G401.6 (cell line): ENCODE measurements around the gene DRC7.
A peak's percentile ranks its signal among the peaks of the same experiment; 100 is the strongest.
"Not testable (repeated sequence)": the region's sequence is repeated elsewhere in the genome, so short reads cannot be mapped to it uniquely, and the experiment has no call there.

Experiments used
- FAIRE-seq: peaks from 2 replicates; lab custom pipeline; 2012; peaks lifted over from hg19 to GRCh38; lab: Jason Lieb, UNC

Gene DRC7

DNA sequence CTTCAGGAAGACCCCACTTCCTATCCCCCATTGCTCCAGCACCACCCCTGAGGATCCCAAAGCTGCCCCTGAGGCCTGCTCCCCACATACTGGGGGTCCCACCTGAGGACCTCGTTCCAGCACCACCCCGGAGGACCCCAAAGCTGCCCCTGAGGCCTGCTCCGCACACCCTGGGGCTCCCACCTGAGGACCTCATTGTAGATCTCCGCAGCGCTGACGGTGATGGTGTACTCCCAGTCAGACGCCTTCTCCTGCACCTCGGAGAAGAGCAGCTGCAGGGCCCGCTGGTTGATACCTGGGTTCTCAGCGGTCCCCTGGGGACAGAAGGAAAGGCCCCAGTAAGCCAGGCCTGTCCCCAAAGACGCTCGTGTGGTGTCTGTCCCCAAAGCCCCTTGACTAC is 67.4 kb downstream of the DRC7 start:
- no peak for FAIRE-seq

DNA sequence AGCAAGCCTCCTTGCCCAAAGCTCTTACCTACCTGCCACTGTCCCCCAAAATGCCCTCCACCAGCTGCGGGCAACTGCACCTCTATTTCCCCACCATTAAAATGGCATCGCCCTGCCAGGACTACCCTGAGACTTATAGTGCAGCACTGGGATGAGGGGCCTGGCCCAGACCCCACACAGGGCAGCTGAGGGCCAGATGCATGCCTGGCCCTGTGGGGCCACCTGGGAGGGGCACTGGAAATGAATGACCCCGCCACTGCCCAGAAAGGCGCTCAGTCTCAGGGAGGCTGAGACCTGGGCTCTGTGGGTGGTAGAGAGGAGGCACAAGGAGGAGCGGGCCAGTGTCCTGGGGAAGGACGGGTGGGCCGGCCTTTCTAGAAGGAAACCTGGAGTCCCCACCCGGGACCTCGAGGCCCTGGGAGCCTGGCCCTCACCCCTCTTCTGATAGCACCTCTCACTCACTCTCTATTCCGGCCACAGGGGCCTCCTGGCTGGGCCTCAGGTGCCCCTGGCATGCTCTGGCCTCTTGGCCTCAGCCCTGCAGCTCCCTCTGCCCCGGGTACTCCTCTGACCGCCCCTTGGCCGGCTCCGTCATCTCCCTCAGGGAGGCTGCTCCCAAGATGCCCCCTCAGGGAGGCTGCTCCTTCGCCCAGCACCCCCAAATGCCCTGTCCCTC is 67.9 kb downstream of the DRC7 start:
- no peak for FAIRE-seq

DNA sequence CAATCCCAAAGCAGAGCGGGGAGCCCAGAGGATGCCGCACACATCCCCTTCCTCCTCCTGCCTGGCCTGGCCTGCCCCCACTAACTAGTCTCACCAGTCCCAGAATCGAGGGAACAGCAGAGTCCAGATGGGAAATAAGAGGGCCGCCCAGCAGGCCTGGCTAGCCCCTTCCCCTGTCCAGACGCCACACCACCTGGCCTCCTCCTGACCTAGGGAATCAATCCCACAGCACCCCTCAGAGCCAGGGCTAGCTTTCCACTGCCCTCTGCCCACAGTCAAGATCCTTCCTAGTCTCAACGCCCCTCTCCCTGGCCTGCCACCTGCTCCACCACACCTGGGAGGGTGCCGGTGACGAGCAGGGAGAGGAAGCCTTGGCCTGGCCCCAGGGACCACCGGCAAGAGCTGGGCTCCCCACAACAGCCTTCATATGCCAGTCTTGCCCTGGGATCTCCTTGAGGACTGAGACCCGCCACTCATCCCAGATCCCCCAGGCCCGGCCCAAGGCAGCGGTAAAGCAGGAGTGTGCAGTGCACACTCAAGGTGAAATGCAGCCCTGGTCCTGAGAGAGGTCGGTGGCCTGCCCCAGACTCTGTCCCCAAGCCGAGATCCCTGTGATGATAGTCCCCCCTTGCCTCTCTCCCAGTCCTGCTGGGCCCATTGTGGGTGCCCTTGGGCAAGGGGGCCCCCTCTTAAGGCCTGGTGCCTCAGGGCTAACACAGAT is 68.8 kb downstream of the DRC7 start:
- FAIRE-seq: no peak

DNA sequence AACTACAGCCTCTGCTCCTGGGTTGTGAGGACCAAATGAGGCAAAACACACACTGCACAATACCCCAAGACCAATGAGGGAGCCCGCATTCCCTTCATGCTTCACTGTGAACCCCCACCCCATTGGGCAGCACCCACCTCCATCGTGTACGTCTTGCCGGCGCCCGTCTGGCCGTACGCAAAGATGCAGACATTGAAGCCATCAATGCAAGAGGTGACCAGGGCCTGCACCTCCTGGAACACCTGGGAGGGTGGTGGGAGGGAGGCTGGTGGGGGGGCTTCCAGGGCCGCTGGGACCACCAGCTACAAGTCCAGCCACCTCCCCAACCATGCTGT is 69.4 kb downstream of the DRC7 start:
- FAIRE-seq: no peak

DNA sequence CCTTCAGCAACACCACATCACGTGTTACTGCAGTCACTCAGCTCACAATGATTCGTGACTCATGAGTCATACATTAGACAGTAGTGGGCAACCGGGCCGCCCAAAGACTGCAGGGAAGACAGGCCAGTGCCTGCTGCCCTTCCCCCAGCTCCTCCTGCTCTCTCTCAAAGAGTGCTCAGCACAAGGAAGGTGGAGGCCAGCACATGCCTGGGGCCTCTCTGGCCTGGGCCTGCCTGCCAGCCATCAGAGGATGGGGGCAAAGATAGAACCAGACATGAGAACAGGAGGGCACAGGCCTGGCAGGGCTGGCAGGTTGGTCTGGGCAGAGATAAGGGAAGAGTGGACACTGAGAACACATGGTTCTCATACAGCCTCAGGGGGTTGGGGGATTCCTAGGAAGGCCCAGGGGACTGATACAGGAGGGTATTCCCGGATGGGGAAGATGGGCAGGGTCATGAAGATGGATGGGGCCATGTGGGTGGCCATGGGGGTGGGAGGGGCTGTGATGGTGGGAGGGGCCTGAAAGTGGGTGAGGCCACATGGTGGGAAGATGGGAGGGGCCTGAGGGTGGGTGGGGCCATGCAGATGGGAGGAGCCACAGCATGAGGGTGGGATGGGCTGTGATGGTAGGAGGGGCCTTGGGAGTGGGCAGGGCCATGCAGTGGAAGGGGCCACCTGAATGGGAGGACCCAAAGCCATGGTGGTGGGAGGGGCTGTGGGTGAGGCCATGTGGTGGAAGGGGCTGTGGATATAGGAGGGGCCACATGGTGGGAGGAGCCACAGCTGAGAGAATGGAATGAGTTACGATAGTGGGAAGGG is 69.9 kb downstream of the DRC7 start:
- FAIRE-seq: peak; percentile 79

DNA sequence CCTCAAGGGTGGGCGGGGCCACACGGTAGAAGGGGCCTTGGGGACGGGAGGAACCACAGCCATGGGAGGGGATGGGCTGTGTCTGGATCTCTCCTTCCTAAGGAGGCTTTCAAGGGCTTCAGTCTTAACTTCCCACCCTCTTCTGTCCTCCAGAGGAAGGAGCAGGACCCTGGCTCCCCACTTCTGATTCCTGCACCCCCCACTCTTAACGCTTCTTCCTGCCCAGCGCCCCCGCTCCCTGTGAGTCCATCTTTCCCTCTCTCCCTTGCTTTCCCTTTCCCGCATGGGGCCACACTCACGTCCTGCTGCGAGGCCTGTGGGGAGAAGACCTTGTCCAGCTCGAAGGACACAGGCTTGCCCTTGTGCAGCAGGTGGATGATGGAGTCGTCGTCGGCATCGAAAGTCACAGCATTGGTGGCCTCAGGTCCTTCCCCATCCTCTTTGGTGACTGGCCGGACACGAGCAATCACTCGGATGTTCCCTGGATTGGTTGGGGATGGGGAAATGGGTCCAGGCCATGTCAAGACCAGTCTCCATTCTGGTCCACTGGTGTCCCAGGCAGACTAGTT is 70.6 kb downstream of the DRC7 start:
- no peak for FAIRE-seq

DNA sequence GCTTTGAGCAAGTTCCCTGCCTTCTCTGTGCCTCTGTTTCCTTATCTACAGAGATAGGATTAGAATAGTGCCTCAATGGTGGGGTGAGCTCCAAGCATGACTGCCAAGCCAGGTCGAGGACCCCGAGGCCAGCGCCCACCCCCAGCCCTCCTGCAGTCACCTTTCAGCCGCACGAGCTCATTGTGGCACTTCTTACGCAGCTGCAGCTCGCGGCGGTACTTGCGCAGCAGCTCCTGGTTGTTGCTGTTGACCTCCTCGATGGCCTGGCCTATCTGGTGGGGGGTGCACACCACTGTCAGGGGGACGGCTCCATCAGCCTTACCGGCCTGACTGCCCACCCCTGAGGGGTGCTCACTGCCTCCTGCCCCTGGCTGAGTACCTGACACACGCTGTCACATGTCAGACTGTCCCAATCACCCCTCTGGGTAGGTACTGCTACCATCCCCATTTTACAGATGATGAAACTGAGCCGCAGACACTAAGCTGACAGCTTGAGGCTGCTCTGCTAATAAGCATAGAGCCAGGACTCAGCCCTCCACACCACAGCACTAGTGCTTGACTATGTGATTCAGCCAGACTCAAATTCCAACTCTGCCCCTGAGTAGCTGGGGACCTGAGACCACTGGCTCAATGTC is 72.2 kb downstream of the DRC7 start:
- no peak for FAIRE-seq

DNA sequence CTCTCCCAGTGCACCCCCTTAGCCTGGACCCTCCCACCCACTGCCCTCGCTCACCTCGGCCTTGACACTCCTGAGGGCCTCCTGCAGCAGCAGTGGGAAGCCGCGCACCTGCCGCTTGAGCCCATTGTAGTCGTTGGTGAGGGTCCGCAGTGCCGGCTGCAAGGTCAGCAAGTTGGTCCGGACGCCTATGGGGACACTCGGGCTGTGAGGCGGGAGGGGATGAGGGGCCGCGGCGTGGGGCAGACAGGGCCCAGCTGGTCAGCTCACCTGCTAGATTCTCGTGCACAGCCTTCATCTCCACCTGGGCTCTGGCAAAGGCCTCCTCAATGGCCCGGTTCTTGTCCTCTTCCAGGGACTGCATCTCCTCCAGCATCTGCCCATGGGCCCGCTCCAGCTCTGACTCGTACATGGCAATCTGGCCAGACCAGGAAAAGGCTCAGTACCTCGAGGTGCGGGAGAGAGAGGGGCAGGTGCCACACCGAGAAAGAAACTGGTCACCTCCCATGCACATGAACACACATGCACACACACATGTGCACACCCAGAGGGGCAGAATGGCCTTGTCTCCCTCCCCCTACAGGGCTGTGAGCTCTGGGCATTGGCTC is 75.0 kb downstream of the DRC7 start:
- FAIRE-seq: no peak

DNA sequence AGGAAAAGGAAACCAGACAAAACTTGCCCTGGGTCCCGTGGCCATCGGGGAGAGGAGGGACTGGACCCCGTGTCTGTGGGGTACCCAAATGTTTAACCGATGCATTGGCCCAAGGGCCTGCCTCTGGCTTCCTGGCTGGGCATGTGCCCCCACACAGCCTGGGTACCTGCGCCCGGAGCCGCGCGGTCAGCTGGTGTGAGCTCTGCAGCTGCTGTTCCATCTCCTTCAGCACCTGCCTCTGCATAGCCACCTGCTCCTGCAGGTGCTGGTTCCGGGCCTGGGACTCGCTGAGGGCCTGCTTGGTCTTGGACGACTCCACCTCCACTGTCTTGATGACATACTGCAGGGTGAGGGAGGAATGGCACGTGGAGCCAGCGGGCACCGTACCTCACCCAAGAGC is 75.8 kb downstream of the DRC7 start:
- FAIRE-seq: no peak

DNA sequence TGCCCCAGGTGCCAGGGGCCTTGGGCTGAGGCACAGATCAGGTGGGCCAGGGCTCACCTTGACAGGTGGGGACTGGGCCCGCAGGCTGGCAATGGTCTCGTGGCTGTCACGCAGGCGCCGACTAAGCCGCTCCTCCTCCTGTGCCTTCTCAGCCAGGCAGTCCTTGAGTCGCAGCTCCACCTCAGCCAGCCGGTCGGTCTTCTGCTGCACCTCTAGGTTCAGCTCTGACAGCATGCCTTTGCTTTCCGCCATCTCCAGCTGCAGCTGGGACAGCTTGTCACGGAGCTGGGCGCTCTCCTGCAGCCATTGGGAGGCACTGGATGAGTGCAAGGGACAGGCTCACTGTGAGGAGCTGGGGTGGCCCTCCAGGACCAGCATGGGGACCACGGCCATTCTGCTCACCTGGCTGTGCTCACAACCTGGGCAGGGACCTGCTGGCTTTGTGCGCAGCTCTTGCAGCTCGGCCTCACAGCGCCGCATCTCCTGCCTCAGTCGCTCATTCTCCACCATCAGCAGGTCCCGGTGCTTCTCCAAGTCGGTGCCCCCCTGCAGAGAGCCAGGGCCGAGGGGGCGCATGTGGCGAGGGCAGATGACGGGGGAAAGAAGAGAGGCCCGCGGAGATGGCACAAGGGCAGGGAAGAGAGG is 76.7 kb downstream of the DRC7 start:
- FAIRE-seq: no peak

DNA sequence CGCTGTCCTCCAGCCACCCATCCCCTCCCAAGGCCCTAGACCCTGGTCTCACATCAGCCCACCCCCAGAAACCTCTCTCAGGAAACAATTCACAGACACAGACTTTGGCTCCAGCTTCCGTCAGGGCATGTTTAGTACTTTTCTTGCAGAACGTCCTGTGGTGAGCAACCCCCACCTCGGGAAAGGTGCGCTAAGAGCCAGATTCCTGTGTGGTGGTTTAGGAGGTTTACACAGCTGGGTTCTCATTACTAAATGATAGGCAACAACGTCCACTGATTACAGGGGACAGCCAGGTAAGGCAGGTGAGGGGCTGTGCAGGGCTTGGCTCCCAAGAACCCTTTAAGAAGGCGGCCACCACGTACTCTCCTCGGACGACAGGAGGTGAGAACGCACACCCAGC is 78.4 kb downstream of the DRC7 start:
- no peak for FAIRE-seq

DNA sequence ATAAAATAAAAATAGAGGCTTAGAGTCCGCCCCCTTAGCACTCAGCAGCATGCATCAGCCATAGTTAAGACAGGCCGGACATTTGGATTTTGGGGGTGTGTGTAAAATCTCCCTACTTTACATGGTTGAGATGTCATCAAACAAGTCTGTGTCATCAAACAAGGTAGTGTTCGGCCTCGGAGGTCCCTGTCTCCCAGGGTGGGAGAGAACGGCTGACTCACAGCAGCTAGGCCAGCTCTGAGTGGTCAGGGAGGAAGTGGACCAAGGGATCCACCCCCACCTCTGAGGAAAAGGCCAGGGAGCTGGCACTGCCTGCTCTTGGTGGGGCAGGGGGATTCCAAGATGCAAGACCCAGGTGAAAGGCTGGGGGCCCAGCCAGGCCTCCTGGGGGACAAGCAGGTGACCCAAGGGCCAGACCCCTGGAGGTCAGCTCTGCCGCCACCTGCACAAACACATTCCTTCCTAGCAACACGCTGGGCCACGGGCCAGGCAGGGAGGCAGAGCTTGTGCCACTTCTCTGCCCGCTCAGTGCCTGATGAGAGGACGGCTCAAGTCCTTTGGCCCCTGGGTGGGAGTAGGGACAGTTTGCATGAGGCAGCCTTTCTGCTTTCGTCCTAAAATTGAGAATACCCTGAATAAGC is 79.2 kb downstream of the DRC7 start:
- no peak for FAIRE-seq

DNA sequence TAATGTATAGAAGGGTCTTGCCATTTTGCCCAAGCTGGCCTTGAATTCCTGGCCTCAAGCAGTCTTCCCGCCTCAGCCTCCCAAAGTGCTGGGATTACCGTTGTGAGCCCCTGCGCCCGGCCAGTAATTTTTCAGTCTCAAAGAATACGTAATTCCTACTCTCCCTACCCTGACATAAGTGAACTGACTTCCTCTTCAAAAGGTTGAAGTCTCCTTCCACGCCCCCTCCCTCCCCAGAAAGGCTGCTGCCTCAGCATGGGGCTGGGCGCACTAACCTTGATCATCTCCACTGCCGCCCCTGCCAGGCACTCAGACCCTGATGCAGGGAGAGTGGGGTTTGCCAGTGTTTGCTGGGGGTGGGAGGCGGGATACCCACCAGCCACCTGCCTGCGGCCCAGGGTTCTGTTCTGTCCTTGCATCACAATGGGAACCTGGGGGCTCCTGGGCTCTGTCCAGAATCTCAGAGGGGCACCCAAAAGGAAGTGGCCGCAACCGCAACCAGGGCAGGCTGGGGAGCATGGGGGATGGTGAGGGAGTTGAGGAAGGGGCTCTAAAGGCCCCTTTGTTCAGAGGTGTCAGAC is 80.2 kb downstream of the DRC7 start:
- FAIRE-seq: no peak

DNA sequence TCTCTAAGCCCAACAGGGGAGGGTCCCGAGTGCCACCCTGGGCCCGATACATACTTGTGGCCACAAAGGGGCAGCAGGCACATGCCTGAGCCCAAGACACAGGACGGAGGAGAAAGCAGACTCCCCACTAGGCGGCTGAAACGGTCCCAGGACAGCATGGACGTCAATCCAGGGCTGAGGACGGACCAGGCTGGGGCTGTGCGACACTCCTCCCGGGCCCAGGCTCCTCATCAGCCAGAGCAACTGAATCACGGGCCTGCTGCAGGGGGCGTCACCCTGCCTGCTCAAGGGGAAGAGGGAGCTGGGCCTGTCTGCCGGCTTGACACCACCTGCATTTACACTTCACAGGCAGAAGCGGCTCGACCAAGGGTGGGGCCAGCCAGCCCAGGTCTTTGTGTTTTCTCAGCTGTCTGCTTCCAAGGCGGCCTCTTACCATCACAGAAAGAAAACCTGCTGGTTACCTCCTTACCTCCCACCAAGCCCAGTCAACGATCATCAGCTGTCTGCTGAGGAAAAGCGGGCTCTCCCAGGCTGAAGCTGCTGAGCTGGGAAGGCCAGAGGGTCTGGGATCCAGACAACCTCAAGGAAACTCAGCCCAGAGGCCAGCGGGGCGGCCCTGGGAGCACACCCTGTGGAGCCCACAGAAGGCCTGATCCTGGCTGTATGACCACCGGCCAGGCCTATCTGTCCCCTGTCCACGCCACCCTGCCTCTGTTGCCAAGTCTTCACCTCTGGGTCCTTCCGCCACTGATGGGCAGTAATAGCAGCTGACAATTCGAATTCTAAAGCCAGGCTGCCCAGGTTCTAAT is 81.3 kb downstream of the DRC7 start:
- no peak for FAIRE-seq

DNA sequence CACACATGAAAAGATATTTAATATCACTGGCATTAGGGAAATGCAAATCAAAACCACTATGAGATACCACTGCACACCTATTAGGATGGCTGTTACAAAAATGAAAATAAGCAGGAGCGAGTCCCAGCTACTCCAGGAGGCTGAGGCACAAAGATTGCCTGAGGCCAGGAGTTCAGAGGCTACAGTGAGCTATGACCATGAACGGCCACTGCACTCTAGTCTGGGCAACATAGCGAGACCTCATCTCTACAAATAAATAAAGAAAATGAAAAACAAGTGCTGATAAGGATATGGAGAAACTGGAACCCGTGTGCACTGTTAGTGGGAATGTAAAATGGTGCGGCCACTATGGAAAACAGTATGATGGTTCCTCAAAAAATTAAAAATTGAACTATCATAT is 84.1 kb downstream of the DRC7 start:
- FAIRE-seq: no peak

DNA sequence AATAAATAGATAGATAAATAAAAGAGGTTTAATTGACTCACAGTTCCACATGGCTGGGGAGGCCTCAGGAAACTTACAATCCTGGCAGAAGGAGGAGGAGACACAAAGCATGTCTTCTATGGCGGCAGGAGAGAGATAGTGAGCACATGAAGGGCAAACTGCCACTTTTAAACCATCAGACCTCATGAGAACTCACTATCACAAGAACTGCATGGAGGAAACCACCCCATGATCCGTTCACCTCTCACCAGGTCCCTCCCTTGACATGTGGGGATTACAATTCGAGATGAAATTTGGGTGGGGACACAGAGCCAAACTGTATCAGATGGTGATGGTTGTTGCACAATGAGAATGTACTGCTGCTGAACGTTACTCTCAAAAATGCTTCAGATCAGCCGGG is 85.2 kb downstream of the DRC7 start:
- FAIRE-seq: not testable (repeated sequence)

DNA sequence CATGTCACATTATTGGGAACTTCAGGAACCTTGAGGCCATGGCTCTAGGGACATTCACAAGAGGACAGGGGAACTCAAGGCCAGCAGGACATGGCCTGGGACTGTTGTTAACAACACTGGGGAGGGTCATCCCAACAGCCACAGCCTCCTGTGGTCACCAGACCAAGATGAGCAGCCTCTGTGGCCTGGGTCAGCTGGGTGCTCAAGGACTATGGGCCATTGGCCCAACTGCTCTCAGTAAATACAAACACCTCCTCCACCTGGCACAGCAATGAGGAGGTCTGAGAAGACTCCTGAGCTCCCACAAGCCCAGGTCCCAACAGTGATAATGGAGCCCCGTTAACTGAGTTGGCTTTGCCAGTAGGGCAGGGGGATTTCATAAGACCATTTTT is 86.7 kb downstream of the DRC7 start:
- no peak for FAIRE-seq
